HL-60/S4 treated with retinoic acid at 250 ng/mL for 4 days and 3 days (cell line): Measurements from ENCODE around the gene KCNQ1.

Source experiments
- in situ Hi-C: fragments of 300-500 bp; cut with MboI; formaldehyde crosslinking; loops from 2 replicates; pipeline ENCODE4 v1.7.0; 2022; ENCODE audit warnings: low sequenced_read_pairs

KCNQ1 gene

GRCh38 chr11:2453436-2453835 lies 8.6 kb downstream of the KCNQ1 start:
- in situ Hi-C loops = no loop called here

GRCh38 chr11:2458321-2458720 lies 13.5 kb downstream of the KCNQ1 start:
- in situ Hi-C loops = no loop called here

- in situ Hi-C loops = no loop called here
Observed at GRCh38 chr11:2459016-2459725, 14.4 kb downstream of the KCNQ1 start.

DNA sequence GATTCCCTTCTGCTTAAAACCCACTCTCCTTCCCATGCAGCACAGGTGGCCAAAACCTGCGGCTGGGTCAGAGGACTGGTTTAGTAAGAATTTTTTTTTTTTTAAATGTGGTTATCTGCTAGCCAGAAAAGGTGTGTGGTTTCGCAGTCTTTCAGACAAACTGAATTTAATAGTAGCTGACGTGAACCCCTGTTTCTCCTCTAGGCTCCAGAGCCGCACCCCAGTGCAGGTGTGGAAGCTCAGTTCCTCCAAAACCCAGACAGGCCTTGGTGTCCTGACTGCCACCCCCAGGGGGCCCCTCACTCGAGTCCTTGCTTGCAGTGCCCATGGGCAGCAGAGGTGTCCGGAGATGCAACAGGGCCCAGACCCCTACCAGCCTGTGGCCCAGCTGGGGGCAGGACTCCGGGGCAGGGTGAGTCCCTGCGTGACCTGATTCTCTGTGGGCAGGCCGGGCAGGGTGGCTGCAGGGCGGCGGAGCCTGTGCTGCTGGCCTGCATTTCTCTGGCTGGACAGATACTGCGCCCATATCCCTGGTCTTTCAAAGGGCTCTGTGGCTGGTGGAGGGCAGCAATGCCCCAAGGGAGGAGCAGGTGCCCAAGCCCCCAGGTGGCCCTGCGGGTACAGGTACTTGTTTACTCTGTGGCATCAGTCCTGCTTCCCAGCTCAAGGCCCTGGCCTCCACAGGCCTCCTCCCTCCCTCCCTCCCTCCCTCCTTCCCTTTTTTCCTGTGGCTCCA lies 15.2 kb downstream of the KCNQ1 start:
- in situ Hi-C loops = no loop called here

GRCh38 chr11:2460540-2461252 lies 15.9 kb downstream of the KCNQ1 start:
- in situ Hi-C loops = no loop called here

DNA sequence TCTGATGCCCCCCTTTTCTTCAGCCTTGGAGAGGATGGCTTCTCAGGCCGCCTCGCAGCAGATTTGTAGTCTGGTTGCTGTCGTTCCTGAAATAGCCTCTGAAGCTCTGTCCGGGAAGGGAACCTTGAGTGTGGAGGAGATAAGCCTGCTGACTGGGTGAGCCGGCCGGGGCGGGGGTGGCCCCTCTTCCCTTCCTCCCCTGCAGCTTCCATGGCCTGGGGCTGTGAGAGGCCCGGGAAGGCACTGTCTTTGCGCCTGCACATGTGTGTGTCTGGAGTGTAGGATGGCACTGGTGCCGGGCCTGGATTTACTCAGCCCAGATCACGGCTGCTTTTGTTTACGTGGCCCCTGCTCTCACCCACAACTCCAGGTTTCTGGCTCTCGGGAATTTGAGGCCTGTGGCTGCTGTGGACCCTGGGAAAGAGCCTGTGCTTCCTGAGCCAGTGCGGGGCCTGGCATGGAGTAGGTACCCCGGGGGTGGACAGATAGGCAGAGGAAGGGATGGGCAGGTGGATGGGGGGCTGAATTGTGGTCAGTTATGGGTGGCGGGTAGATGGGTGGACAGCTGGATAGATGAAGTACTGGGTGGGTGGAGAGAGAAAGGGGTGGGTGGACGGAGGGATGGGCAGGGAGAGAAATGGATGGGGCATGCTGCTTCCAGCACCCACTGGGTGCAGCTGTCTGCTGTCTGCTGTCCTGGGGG lies 16.6 kb downstream of the KCNQ1 start:
- in situ Hi-C loops = no loop called here

GRCh38 chr11:2461956-2462542 lies 17.2 kb downstream of the KCNQ1 start:
- in situ Hi-C loops = no loop called here

DNA sequence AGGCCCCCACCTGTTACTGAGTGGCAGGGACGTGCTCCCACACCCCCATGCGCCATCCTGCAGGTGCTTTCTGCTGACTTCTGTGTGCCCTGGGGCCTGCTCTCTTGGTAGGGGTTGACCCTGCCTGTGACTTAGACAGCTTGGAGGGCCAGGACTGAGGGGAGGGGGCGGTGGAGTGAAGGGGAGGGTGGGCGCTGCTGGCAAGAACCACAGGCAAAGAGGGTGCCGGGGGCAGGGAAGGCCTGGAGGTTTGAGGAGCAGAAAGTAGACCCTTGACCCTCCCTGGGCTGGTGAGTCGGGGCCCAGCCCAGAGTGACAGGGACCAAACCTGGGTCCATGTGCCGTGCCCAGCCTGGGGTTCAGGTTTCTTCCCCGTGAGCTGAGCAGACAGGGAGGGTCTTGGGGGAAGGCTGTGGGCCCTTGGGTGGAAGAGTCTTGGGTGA lies 17.8 kb downstream of the KCNQ1 start:
- in situ Hi-C loops = no loop called here

DNA sequence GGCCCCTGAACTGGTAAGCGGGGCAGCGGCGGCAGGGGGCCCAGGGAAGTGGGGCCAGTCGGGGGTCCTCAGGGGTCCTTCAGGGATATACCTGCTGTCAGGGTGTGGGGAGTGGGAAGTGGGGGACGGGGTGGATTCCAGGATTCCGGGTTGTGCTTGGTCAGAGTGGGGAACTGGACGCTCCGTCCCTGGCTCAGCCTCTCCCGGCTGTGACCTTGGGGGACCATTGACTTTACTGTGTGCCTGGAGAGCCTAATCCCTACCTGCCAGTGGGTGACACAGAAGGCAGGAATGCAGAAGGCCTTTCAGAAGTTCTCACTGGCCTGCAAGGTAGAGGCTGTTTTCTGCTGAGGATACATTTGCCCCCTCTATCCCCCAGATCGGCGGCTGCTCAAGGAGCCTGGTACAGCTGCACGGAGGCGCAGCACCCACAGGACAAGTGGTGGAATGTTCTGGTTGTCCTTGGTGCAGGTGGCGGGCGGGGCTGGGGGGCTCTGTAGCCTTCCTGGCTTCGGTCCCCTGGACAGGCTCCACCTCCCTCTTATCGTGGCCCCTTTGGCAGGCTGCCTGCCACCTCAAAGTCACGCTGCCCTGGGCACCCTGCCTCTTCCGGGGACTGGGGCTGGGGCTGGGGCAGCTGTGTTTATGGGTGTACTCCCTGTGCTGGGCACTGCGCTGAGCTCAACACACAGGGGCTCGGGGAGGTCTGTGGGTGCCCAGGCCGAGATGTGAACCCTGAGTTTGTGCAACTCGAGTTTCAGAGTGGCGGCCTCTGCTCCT lies 18.4 kb downstream of the KCNQ1 start:
- in situ Hi-C loops = no loop called here

- in situ Hi-C loops = no loop called here
Observed at GRCh38 chr11:2463766-2464277, 19.0 kb downstream of the KCNQ1 start.

DNA sequence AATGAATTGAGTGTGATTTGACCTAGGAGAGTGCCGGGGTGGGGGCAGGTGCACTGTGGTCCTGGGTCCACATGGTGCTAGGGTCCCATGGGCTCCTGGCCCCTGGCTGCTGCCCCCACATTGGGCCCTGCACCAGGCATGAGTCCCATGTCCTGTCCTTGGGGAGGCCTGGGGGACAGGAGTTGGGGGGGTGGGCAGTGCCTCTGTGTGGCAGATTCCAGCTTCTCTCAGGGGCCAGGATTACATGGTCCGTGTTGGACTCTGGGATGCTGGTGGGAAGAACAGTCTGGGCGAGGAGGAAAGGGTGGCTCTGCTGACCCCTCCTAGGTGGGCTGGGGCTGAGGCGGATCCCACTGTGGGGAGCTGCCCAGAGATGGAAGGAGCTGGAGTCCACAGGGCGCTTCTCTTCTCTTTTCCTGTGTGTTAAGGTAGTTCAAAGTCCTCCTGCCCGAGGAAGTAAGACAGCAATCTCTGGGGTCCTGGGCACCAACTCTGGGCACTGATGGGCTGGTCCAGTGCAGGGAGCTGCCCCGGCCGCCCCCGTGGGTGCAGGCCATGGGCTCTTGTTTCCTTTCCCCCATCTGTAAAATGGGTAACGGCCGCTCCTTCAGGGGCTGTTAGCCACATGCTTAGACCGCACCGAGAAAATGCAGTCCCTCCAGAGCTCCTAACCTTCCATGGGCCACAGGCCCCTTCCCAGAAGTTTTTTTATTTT lies 19.8 kb downstream of the KCNQ1 start:
- in situ Hi-C loops = no loop called here

GRCh38 chr11:2465202-2466068 lies 20.6 kb downstream of the KCNQ1 start:
- in situ Hi-C loops = no loop called here

DNA sequence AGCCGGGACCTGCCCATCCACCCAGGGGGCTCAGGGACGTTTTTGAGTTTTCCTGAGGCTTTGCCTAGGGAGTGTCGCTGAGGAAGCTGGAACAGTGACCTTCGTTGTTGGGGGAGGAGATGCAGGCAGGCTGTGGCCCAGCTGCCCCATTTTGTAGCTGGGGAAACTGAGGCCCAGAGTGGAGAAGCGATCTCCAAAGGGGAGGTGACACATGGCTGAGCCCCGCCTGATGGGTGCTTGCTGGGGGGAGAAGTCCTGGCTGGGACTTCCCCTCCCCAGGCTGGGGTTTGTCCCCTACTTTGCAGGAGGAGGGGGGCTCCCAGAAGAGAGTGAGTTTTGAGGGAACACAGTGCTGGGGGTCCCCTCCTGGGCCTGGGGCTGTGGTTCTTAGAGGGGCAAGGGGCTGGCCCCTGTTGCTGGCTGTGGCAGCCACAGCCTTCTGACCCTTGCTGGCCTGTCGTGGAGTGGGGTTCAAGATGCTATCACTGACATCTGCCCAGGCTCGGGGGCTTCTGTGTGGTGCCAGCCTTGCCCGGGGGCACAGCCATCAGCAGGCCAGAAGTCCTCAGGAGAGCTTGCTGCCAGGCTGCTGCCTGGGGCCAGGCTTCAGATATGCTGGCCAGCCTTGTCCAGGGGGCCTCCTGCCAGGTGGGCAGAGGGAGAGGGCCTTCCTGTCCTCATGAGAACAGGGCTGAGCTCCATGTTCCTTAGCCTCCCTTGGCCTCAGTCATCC lies 21.4 kb downstream of the KCNQ1 start:
- in situ Hi-C loops = no loop called here

GRCh38 chr11:2466869-2467694 lies 22.3 kb downstream of the KCNQ1 start:
- in situ Hi-C loops = no loop called here

DNA sequence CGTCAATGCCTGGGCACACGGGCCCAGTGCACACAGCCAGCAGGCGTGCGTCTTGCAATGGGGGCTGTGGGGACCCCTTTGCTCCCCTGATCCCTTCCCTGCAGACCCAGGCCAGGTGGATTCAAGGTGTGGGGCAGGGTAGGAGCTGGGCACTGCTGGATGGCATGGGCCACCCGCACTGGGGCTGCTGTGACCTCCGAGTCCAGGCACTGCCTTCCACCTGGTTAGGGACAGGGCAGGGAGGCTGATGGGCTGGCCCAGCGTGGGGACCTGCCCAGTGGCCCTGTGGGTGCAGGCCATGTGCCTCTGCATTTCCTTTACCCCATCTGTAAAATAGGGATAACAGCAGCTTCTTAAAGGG lies 22.9 kb downstream of the KCNQ1 start:
- in situ Hi-C loops = no loop called here

GRCh38 chr11:2468363-2469235 lies 23.8 kb downstream of the KCNQ1 start:
- in situ Hi-C loops = no loop called here
